H1 (cell line): ENCODE results near the gene ZHX3. TPM values are rescaled to one million over a fixed set of nuclear protein-coding genes. Genes with fewer than 3 reads are reported as not detected.

Experiments
- BRCA1 ChIP-seq: IDR thresholded peaks from 2 replicates; pipeline ENCODE4 v1.6.1; 2012; ENCODE audit warnings: low read depth, low read length, improper control_type of control experiment
- JUND ChIP-seq: IDR thresholded peaks from 2 replicates; pipeline ENCODE4 v1.6.1; 2011; ENCODE audit warnings: mild to moderate bottlenecking, improper control_type of control experiment, low read length
- PHF8 ChIP-seq: fragments of 200-600 bp; sonication (generic); conservative IDR thresholded peaks from 2 replicates; pipeline ENCODE4 v1.7.1; 2012; ENCODE audit warnings: low read depth, mild to moderate bottlenecking, inconsistent platforms, low read length, moderate library complexity
- SAP30 ChIP-seq: fragments of 300-600 bp; sonication (generic); IDR thresholded peaks from 2 replicates; pipeline ENCODE4 v1.7.1; 2012; ENCODE audit warnings: low read length, moderate library complexity, mild to moderate bottlenecking, inconsistent platforms; ENCODE audit not compliant: insufficient read depth, insufficient replicate concordance
- SP1 ChIP-seq: IDR thresholded peaks from 2 replicates; pipeline ENCODE4 v1.6.1; 2011; ENCODE audit warnings: low read depth, low read length
- TBP ChIP-seq: IDR thresholded peaks from 2 replicates; pipeline ENCODE4 v1.6.1; 2011; ENCODE audit warnings: low read depth, low read length, improper control_type of control experiment
- TEAD4 ChIP-seq: IDR thresholded peaks from 2 replicates; pipeline ENCODE4 v1.6.1; 2012; ENCODE audit warnings: low read depth, low read length, inconsistent platforms, mixed read lengths
- polyA plus RNA-seq, 7 experiments: library from polyadenylated mRNA; depleted of rRNA in 3 of 7; stranded (reverse) in 5 of 7; unstranded in 2 of 7; fragments of >200 nt in 5 of 7; fragments of 200-250 nt in 2 of 7; gene quantifications; 1 replicate in 5 of 7; 2 replicates in 1 of 7; 4 replicates in 1 of 7; pipeline versions ENCODE4 v1.2.1 to v1.2.3, GENCODE V29; 2011 to 2013; ENCODE audit warnings: missing spikeins in 2 of 7, mixed read lengths in 2 of 7
- total RNA-seq: library from RNA; stranded (reverse); fragmentation: NEBNext Ultra II Directional; extraction: Animal tissue kit (Norgen Biotek cat#: 25700); gene quantifications from 2 replicates; pipeline ENCODE4 v1.2.1, GENCODE V29; 2021
- TF ChIP-seq, protein P1 (sequence below): fragments of 300-600 bp; sonication (generic); IDR thresholded peaks from 2 replicates; pipeline ENCODE4 v1.7.1; 2012; ENCODE audit warnings: low read length, moderate library complexity, mild to moderate bottlenecking, inconsistent platforms; ENCODE audit not compliant: insufficient replicate concordance

ZHX3 gene
- total and polyA plus RNA-seq, 2 of the 8 experiments (the other 6 are each of a cell fraction or from before 2014, with no cell fraction given), result 1.00 to 7.8 TPM

DNA sequence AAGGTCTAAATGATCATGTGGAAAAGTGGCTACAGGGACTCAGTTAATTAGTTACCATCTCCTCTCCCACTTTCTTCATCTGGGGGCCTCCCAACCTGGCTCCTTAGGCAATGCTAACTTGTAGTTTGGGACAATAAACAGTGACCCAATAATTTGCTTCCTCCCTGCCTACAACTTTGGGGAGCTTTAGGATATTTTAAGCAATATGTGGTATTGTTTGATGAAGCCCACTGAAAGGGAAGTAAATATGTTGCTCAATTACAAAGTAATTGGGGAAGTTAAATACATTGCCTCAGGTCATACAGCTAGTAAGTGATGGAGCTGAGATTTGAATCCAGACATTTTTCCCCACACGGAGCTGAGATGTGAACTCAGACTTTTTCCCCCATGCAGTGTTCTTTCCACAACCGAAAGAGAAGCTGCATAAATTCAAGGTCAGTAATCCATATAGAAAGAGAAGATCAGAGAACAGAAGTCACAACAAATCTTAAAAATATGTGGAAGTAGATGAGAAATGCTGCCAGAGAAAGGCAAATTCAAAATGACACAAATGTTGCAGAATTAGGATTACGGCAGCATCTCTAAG is 26.6 kb downstream of the ZHX3 start (continued):
- TF ChIP-seq, protein P1, sequence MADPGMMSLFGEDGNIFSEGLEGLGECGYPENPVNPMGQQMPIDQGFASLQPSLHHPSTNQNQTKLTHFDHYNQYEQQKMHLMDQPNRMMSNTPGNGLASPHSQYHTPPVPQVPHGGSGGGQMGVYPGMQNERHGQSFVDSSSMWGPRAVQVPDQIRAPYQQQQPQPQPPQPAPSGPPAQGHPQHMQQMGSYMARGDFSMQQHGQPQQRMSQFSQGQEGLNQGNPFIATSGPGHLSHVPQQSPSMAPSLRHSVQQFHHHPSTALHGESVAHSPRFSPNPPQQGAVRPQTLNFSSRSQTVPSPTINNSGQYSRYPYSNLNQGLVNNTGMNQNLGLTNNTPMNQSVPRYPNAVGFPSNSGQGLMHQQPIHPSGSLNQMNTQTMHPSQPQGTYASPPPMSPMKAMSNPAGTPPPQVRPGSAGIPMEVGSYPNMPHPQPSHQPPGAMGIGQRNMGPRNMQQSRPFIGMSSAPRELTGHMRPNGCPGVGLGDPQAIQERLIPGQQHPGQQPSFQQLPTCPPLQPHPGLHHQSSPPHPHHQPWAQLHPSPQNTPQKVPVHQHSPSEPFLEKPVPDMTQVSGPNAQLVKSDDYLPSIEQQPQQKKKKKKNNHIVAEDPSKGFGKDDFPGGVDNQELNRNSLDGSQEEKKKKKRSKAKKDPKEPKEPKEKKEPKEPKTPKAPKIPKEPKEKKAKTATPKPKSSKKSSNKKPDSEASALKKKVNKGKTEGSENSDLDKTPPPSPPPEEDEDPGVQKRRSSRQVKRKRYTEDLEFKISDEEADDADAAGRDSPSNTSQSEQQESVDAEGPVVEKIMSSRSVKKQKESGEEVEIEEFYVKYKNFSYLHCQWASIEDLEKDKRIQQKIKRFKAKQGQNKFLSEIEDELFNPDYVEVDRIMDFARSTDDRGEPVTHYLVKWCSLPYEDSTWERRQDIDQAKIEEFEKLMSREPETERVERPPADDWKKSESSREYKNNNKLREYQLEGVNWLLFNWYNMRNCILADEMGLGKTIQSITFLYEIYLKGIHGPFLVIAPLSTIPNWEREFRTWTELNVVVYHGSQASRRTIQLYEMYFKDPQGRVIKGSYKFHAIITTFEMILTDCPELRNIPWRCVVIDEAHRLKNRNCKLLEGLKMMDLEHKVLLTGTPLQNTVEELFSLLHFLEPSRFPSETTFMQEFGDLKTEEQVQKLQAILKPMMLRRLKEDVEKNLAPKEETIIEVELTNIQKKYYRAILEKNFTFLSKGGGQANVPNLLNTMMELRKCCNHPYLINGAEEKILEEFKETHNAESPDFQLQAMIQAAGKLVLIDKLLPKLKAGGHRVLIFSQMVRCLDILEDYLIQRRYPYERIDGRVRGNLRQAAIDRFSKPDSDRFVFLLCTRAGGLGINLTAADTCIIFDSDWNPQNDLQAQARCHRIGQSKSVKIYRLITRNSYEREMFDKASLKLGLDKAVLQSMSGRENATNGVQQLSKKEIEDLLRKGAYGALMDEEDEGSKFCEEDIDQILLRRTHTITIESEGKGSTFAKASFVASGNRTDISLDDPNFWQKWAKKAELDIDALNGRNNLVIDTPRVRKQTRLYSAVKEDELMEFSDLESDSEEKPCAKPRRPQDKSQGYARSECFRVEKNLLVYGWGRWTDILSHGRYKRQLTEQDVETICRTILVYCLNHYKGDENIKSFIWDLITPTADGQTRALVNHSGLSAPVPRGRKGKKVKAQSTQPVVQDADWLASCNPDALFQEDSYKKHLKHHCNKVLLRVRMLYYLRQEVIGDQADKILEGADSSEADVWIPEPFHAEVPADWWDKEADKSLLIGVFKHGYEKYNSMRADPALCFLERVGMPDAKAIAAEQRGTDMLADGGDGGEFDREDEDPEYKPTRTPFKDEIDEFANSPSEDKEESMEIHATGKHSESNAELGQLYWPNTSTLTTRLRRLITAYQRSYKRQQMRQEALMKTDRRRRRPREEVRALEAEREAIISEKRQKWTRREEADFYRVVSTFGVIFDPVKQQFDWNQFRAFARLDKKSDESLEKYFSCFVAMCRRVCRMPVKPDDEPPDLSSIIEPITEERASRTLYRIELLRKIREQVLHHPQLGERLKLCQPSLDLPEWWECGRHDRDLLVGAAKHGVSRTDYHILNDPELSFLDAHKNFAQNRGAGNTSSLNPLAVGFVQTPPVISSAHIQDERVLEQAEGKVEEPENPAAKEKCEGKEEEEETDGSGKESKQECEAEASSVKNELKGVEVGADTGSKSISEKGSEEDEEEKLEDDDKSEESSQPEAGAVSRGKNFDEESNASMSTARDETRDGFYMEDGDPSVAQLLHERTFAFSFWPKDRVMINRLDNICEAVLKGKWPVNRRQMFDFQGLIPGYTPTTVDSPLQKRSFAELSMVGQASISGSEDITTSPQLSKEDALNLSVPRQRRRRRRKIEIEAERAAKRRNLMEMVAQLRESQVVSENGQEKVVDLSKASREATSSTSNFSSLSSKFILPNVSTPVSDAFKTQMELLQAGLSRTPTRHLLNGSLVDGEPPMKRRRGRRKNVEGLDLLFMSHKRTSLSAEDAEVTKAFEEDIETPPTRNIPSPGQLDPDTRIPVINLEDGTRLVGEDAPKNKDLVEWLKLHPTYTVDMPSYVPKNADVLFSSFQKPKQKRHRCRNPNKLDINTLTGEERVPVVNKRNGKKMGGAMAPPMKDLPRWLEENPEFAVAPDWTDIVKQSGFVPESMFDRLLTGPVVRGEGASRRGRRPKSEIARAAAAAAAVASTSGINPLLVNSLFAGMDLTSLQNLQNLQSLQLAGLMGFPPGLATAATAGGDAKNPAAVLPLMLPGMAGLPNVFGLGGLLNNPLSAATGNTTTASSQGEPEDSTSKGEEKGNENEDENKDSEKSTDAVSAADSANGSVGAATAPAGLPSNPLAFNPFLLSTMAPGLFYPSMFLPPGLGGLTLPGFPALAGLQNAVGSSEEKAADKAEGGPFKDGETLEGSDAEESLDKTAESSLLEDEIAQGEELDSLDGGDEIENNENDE, result no peak
- no peak for TF ChIP-seq TEAD4
- no peak for TF ChIP-seq PHF8
- TF ChIP-seq JUND, result no peak
- TF ChIP-seq TBP, result no peak
- TF ChIP-seq SP1, result no peak
- TF ChIP-seq BRCA1, result no peak
- TF ChIP-seq SAP30, result no peak
- TF ChIP-seq, all 59 proteins: peak for 0
